ENCODE measurements around the gene ASB1.

The ASB1 gene

GRCh38 chr2:238426568-238427434 lies at the start of gene ASB1:
ASB1 (plus strand) TSS chr2:238426927; CDS start chr2:238427071, 144 bp downstream.
- DNase-seq: peak; percentile 46

- DNase-seq: peak; percentile 38
Observed at GRCh38 chr2:238378230-238379095, 48.3 kb upstream of the ASB1 start.

GRCh38 chr2:238379096-238379810 lies 47.5 kb upstream of the ASB1 start:
- DNase-seq: no peak

- no peak for DNase-seq
Observed at GRCh38 chr2:238380336-238380735, 46.4 kb upstream of the ASB1 start.

GRCh38 chr2:238380785-238381184 lies 45.9 kb upstream of the ASB1 start:
- DNase-seq: no peak

- no peak for DNase-seq
Observed at GRCh38 chr2:238381341-238382115, 45.2 kb upstream of the ASB1 start.

GRCh38 chr2:238382381-238382781 lies 44.3 kb upstream of the ASB1 start:
- no peak for DNase-seq

- no peak for DNase-seq
Observed at GRCh38 chr2:238383135-238383534, 43.6 kb upstream of the ASB1 start.

- no peak for DNase-seq
Observed at GRCh38 chr2:238383743-238384380, 42.9 kb upstream of the ASB1 start.

GRCh38 chr2:238387332-238387731 lies 39.4 kb upstream of the ASB1 start:
- no peak for DNase-seq

- DNase-seq: no peak
Observed at GRCh38 chr2:238388794-238389193, 37.9 kb upstream of the ASB1 start.

GRCh38 chr2:238389988-238390589 lies 36.6 kb upstream of the ASB1 start:
- peak; percentile 34 for DNase-seq

GRCh38 chr2:238391042-238391689 lies 35.6 kb upstream of the ASB1 start:
- DNase-seq: peak; percentile 59

GRCh38 chr2:238396663-238397062 lies 30.1 kb upstream of the ASB1 start:
- DNase-seq: no peak

GRCh38 chr2:238397356-238397755 lies 29.4 kb upstream of the ASB1 start:
- DNase-seq: no peak

- DNase-seq: no peak
Observed at GRCh38 chr2:238398577-238398976, 28.1 kb upstream of the ASB1 start.

- DNase-seq: no peak
Observed at GRCh38 chr2:238399094-238399493, 27.6 kb upstream of the ASB1 start.

- DNase-seq: no peak
Observed at GRCh38 chr2:238401551-238401950, 25.2 kb upstream of the ASB1 start.

- DNase-seq: no peak
Observed at GRCh38 chr2:238403632-238404405, 22.9 kb upstream of the ASB1 start.
